Activated CD4-positive, alpha-beta T cell treated with anti-CD3 and anti-CD28 coated beads, Interleukin-2, Interleukin-6, amounts not matched to agents 100 ng/mL and 50 ng/mL, durations not matched to agents 16 hours and 8 hours (primary cell): ENCODE data around the gene TRAF3.

Experiments used
- DNase-seq: peaks from one replicate; pipeline ENCODE4 v3.0.0-alpha.2; 2020

Gene TRAF3

GRCh38 chr14:102778338-102779083 lies 1.3 kb downstream of the TRAF3 start:
- peak; percentile 51 for DNase-seq

- no peak for DNase-seq
Observed at GRCh38 chr14:102779084-102779462, 1.8 kb downstream of the TRAF3 start.

- DNase-seq = no peak
Observed at GRCh38 chr14:102779574-102780315, 2.5 kb downstream of the TRAF3 start.

- DNase-seq = no peak
Observed at GRCh38 chr14:102781063-102781462, 3.8 kb downstream of the TRAF3 start.

GRCh38 chr14:102782974-102783373 lies 5.7 kb downstream of the TRAF3 start:
- DNase-seq = no peak

GRCh38 chr14:102784892-102785594 lies 7.8 kb downstream of the TRAF3 start:
- DNase-seq = no peak

GRCh38 chr14:102785595-102785963 lies 8.3 kb downstream of the TRAF3 start:
- DNase-seq = no peak

- peak; percentile 69 for DNase-seq
Observed at GRCh38 chr14:102786768-102787167, 9.5 kb downstream of the TRAF3 start.

- no peak for DNase-seq
Observed at GRCh38 chr14:102789349-102789748, 12.1 kb downstream of the TRAF3 start.

GRCh38 chr14:102793531-102794328 lies 16.5 kb downstream of the TRAF3 start:
- no peak for DNase-seq

- peak; percentile 51 for DNase-seq
Observed at GRCh38 chr14:102795060-102795925, 18.0 kb downstream of the TRAF3 start.

- DNase-seq = no peak
Observed at GRCh38 chr14:102796661-102797190, 19.5 kb downstream of the TRAF3 start.

- no peak for DNase-seq
Observed at GRCh38 chr14:102798926-102799325, 21.7 kb downstream of the TRAF3 start.

GRCh38 chr14:102799684-102800562 lies 22.7 kb downstream of the TRAF3 start:
- DNase-seq = no peak

- DNase-seq = no peak
Observed at GRCh38 chr14:102802834-102803523, 25.7 kb downstream of the TRAF3 start.

- DNase-seq = no peak
Observed at GRCh38 chr14:102804858-102805257, 27.6 kb downstream of the TRAF3 start.

GRCh38 chr14:102805371-102805891 lies 28.2 kb downstream of the TRAF3 start:
- peak; percentile 68 for DNase-seq

- no peak for DNase-seq
Observed at GRCh38 chr14:102805941-102806340, 28.7 kb downstream of the TRAF3 start.

GRCh38 chr14:102806447-102806846 lies 29.2 kb downstream of the TRAF3 start:
- no peak for DNase-seq

- no peak for DNase-seq
Observed at GRCh38 chr14:102807013-102807406, 29.8 kb downstream of the TRAF3 start.
